Activated CD4-positive, alpha-beta T cell treated with anti-CD3 and anti-CD28 coated beads, Interleukin-2, amount 10 ng/mL, durations not matched to agents 24 days and 14 days (primary cell): ENCODE data around the gene SSR4. TPM values are rescaled to one million over a fixed set of nuclear protein-coding genes. Genes with fewer than 3 reads are reported as not detected.

Experiments
- DNase-seq: peaks from one replicate; pipeline ENCODE4 v3.0.0; 2022
- H3K27ac Mint-ChIP-seq: one replicate; pipeline ENCODE4 v1.8.0; 2022; ENCODE audit warnings: mild to moderate bottlenecking, mixed read lengths
- H3K27me3 Mint-ChIP-seq: one replicate; pipeline ENCODE4 v1.8.0; 2022; ENCODE audit warnings: mixed read lengths
- H3K36me3 Mint-ChIP-seq: one replicate; pipeline ENCODE4 v1.8.0; 2022; ENCODE audit warnings: low read depth, mild to moderate bottlenecking, mixed read lengths
- H3K4me1 Mint-ChIP-seq: one replicate; pipeline ENCODE4 v1.8.0; 2021; ENCODE audit warnings: mixed read lengths
- H3K4me3 Mint-ChIP-seq: one replicate; pipeline ENCODE4 v1.8.0; 2022; ENCODE audit warnings: mild to moderate bottlenecking, moderate library complexity, mixed read lengths
- H3K9me3 Mint-ChIP-seq: one replicate; pipeline ENCODE4 v1.8.0; 2021; ENCODE audit warnings: mixed read lengths
- intact Hi-C: fragments of 100-400 bp; cut with micrococcal nuclease; formaldehyde crosslinking; loops from one replicate; pipeline ENCODE4 v1.15.1; 2023
- total RNA-seq: library from RNA; stranded (reverse); gene quantifications from 2 replicates; pipeline ENCODE4 v1.2.3, GENCODE V29; 2022

Gene SSR4
- total RNA-seq, 1 donor from 2014 or later: 277 TPM

DNA sequence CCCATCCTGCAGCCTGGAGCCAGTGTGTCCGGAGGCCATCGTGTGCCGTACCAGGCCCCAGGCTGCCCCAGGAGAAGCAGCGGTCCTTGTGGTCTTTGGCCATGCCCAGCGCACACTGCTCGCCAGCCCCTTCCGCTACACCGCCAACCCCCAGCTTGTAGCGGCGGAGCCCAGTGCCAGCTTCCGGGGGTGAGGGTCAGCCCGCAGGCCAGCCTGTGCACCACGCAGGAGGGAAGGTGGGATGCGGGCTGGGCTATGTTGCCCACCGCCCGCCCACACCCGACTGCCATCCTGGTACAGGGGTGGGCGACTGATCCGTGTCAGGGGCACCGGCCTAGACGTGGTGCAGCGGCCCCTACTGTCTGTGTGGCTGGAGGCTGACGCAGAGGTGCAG lies 21.3 kb upstream of the SSR4 start:
- Mint-ChIP-seq H3K36me3 (no peaks in the 10 kb centered on the region), H3K27ac (no peak overlapping the region)
- no peak for DNase-seq

DNA sequence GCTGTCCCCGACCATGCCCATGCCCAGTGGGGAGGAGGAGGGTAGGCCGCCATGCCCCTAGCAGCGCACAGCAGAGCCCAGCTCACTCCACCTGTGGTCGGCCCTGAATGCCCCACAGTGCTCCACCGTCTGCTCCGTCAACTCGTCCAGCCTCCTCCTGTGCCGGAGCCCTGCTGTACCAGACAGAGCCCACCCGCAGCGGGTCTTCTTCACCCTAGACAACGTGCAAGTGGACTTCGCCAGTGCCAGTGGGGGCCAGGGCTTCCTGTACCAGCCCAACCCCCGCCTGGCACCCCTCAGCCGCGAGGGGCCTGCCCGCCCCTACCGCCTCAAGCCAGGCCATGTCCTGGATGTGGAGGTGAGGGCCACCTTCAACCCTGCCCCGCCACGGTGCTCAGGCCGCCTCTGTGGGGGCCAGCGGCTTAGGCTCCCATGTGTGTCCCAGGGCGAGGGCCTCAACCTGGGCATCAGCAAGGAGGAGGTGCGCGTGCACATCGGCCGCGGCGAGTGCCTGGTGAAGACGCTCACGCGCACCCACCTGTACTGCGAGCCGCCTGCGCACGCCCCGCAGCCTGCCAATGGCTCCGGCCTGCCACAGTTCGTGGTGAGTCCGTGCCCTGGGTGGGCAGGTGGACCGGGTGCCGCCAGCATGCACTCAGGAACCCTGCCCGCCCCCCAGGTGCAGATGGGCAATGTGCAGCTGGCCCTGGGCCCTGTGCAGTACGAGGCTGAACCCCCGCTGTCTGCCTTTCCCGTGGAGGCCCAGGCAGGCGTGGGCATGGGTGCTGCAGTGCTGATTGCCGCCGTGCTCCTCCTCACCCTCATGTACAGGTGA lies 20.5 kb upstream of the SSR4 start:
- Mint-ChIP-seq H3K9me3 (no peaks in the 10 kb centered on the region), H3K4me3 (no peak overlapping the region)

More for the DNA sequence above, 21.3 kb upstream of the SSR4 start:
- Mint-ChIP-seq H3K4me3 (no peak overlapping the region), H3K4me1 (no peaks in the 10 kb centered on the region), H3K9me3 (no peaks in the 10 kb centered on the region), H3K27me3 (no peaks in the 10 kb centered on the region)
- intact Hi-C loops: no loop called here

DNA sequence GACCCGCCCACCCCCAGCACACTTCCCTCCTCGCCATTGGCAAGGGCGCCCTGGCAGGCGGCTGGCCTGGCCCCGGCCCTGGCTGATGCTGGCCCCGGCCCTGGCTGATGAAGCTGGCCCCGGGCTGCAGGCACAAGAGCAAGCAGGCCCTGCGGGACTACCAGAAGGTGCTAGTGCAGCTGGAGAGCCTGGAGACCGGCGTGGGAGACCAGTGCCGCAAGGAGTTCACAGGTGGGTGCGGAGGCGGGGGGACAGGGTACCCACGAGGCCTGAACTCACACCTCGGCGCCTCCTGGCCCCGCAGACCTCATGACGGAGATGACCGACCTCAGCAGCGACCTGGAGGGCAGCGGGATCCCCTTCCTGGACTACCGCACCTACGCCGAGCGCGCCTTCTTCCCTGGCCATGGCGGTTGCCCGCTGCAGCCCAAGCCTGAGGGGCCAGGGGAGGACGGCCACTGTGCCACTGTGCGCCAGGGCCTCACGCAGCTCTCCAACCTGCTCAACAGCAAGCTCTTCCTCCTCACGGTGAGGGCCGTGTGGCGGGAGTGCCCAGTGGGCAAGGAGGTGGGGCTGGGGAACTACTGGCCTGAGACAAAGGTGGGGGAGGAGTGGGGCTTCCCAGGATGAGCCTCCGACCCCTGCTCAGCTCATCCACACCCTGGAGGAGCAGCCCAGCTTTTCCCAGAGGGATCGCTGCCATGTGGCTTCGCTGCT lies 19.7 kb upstream of the SSR4 start:
- H3K9me3 Mint-ChIP-seq: no peaks in the 10 kb centered on the region
- H3K36me3 Mint-ChIP-seq: no peaks in the 10 kb centered on the region
- H3K4me1 Mint-ChIP-seq: no peaks in the 10 kb centered on the region
- no peak overlapping the region for H3K4me3 Mint-ChIP-seq
- no peaks in the 10 kb centered on the region for H3K27me3 Mint-ChIP-seq
- no peak overlapping the region for H3K27ac Mint-ChIP-seq
- DNase-seq: no peak
- intact Hi-C loops: no loop called here

More for the DNA sequence above, 20.5 kb upstream of the SSR4 start:
- Mint-ChIP-seq H3K27ac (no peak overlapping the region), H3K4me1 (no peaks in the 10 kb centered on the region), H3K27me3 (no peaks in the 10 kb centered on the region), H3K36me3 (no peaks in the 10 kb centered on the region)
- no peak for DNase-seq
- intact Hi-C loops: no loop called here

DNA sequence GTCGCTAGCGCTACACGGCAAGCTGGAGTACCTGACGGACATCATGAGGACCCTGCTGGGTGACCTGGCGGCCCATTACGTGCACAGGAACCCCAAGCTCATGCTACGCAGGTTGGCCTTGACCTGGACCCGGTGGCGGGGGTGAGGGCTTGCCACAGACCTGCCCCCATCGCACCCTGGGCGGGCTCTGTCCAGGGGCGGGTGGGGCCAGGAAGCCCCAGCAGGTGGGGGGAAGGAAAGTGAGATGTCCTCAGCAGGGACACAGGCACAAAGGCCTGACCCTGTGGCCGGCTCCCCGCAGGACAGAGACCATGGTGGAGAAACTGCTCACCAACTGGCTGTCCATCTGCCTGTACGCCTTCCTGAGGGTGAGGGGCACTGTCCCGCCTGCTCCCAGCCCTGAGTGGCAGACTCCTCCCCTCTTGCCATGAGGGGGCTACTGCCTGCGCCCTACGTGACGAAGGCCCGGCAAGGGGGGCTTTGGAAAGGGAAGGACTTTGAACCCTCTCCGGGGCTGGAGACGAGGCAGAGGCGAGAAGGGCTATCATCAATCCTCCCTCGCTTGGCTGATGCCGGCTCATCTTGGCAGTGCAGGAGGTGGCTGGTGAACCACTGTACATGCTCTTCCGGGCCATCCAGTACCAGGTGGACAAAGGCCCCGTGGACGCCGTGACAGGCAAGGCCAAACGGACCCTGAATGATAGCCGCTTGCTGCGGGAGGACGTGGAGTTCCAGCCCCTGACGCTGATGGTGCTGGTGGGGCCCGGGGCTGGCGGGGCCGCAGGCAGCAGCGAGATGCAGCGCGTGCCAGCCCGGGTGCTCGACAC lies 19.0 kb upstream of the SSR4 start:
- DNase-seq: no peak
- Mint-ChIP-seq H3K27me3 (peaks cover 6% of the 10 kb centered on the region), H3K4me1 (no peaks in the 10 kb centered on the region), H3K27ac (no peak overlapping the region), H3K4me3 (no peak overlapping the region), H3K9me3 (no peaks in the 10 kb centered on the region), H3K36me3 (no peaks in the 10 kb centered on the region)
- intact Hi-C loops: no loop called here

DNA sequence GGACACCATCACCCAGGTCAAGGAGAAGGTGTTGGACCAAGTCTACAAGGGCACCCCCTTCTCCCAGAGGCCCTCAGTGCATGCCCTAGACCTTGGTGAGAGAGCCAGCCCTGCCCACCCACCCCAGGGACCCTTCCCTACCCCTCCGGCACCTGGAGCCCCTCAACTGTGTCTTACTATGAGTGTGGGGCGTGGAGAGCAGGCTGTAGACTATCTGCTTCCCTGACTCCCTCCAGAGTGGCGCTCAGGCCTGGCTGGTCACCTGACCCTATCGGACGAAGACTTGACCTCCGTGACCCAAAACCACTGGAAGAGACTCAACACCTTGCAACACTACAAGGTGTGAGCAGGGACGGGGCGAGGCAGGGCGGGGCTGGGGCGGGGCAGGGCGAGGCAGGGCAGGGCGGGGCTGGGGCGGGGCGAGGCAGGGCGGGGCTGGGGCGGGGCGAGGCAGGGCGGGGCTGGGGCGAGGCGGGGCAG lies 18.3 kb upstream of the SSR4 start:
- Mint-ChIP-seq H3K36me3 (no peaks in the 10 kb centered on the region), H3K4me3 (no peak overlapping the region), H3K4me1 (no peaks in the 10 kb centered on the region), H3K27ac (no peak overlapping the region), H3K27me3 (peaks cover 6% of the 10 kb centered on the region), H3K9me3 (no peaks in the 10 kb centered on the region)
- intact Hi-C loops: no loop called here
- DNase-seq: no peak

DNA sequence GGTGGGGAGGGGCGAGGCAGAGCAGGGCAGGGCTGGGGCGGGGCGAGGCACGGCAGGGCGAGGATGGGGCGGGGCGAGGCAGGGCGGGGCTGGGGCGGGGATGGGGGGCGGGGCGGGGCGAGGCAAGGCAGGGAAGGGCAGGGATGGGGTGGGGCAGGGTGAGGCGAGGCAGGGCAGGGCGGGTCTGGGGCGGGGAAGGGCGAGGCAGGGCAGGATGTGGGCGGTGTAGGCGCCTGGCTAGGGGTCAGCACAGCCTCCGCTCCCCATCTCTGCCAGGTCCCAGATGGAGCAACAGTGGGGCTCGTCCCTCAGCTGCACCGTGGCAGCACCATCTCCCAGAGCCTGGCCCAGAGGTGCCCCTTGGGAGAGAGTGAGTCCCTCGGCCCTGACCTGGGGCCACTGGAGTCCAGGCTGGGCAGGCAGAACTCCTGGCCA lies 17.8 kb upstream of the SSR4 start:
- H3K4me3 Mint-ChIP-seq: no peak overlapping the region
- H3K9me3 Mint-ChIP-seq: no peaks in the 10 kb centered on the region
- no peaks in the 10 kb centered on the region for H3K36me3 Mint-ChIP-seq
- intact Hi-C loops: no loop called here
- H3K27ac Mint-ChIP-seq: no peak overlapping the region
- no peak for DNase-seq
- H3K4me1 Mint-ChIP-seq: no peaks in the 10 kb centered on the region
- H3K27me3 Mint-ChIP-seq: peaks cover 6% of the 10 kb centered on the region

DNA sequence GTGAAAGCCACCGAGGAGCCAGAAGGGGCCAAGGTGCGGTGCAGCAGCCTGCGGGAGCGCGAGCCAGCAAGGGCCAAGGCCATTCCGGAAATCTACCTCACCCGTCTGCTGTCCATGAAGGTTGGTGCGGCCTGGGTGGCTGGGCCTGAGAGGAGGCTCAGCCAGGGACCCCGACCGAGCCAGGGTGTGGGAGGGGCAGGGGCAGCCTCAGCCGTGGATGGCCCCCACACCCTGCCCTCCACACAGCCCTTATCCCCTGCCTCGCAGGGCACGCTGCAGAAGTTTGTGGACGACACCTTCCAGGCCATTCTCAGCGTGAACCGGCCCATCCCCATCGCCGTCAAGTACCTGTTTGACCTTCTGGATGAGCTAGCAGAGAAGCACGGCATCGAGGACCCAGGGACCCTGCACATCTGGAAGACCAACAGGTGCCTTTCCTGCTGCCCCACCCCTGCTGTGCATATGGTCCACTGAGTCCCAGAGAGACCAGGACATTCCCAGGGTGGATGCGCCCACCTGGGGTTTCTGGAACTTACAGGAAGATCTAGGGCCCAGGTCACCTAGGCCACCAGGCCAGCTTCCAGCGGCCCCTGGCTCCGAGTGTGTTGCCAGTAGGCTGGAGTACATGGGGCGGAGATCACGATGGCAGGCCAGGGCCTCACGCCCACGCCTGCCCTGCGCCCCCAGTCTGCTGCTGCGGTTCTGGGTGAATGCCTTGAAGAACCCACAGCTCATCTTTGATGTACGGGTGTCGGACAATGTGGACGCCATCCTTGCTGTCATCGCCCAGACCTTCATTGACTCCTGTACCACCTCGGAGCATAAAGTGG lies 17.0 kb upstream of the SSR4 start:
- Mint-ChIP-seq H3K9me3 (no peaks in the 10 kb centered on the region), H3K27ac (no peak overlapping the region), H3K4me1 (no peaks in the 10 kb centered on the region), H3K4me3 (no peak overlapping the region), H3K27me3 (peaks cover 6% of the 10 kb centered on the region), H3K36me3 (no peaks in the 10 kb centered on the region)
- intact Hi-C loops: no loop called here
- no peak for DNase-seq

DNA sequence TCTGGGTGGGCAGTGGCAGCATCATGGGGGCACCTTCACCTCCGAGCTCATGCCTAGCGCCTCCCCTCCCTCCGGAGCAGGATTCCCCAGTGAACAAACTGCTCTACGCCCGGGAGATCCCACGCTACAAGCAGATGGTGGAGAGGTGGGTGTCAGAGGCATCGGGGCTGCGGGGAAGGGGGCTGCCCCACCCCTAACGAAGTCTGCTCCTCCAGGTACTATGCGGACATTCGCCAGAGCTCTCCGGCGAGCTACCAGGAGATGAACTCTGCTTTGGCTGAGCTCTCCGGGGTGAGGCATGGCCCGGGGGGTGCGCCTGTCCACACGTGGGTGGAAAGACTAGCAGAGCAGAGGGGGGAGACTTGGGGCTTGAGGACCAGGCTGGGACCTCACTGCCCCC lies 16.3 kb upstream of the SSR4 start:
- DNase-seq: no peak
- Mint-ChIP-seq H3K36me3 (no peaks in the 10 kb centered on the region), H3K4me3 (no peak overlapping the region), H3K27ac (no peak overlapping the region), H3K9me3 (no peaks in the 10 kb centered on the region), H3K27me3 (peaks cover 6% of the 10 kb centered on the region), H3K4me1 (no peaks in the 10 kb centered on the region)
- intact Hi-C loops: no loop called here

DNA sequence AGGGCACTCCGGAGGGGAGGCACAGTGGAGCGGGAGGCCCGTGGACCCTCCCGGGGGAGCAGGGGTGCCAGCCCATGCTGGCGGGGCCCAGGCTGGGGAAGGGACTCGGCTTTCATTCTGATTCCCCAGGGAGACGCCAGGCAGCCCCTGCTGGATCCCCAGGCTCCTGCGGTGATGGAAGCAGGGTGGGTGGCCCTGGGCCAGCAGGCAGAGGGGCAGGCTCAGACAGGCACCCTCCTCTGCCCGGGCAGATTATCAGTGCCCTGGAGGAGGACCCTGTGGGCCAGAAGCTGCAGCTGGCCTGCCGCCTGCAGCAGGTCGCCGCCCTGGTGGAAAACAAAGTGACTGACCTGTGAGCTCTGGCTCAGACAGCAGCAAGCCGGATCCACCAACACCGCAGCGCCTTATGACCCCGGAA lies 15.8 kb upstream of the SSR4 start:
- peaks cover 6% of the 10 kb centered on the region for H3K27me3 Mint-ChIP-seq
- H3K9me3 Mint-ChIP-seq: no peaks in the 10 kb centered on the region
- no peaks in the 10 kb centered on the region for H3K4me1 Mint-ChIP-seq
- intact Hi-C loops: no loop called here
- H3K4me3 Mint-ChIP-seq: no peak overlapping the region
- no peak for DNase-seq
- peaks cover 2% of the 10 kb centered on the region for H3K36me3 Mint-ChIP-seq
- H3K27ac Mint-ChIP-seq: no peak overlapping the region

DNA sequence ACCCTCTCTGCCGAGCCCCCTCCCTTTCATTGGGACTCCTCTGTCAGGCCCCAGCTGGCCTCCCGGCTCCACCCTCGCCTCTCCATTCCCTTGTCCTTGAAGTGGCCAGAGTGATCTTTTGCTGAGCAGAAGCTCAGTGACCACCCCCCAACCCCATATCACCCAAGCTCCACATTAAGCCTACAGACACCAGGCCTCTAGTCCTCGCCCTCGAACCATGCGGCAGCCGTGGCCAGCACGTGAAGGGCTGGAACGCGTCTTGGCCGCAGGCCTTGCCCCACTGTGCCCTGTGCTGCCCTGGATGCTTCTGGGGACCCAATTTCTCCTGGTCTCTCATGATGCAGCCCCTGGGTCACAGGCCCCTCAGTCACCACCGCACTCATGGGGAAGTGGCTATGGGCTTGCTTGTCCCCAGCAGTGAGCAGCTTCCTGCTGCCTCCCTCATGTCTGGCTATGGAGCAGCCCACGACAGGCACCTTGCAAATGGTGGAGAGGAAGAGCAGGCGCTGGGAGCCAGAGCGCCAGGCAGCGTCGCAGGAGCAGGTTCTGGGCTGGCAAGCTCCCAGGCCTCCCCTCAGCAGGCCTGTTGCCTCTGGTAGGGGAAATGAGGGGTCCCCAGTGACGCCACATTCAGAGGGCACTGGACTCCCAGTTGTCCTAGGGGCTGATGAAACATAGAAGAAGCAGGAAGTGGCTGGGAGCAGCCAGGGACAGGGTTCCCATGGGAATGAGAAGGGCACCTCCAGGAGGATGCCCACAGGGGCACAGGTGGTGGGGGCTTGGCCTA lies 14.4 kb upstream of the SSR4 start:
- Mint-ChIP-seq H3K27me3 (peaks cover 6% of the 10 kb centered on the region), H3K4me3 (no peak overlapping the region), H3K36me3 (peaks cover 2% of the 10 kb centered on the region), H3K9me3 (no peaks in the 10 kb centered on the region), H3K27ac (no peak overlapping the region), H3K4me1 (no peaks in the 10 kb centered on the region)
- intact Hi-C loops: no loop called here
- no peak for DNase-seq

DNA sequence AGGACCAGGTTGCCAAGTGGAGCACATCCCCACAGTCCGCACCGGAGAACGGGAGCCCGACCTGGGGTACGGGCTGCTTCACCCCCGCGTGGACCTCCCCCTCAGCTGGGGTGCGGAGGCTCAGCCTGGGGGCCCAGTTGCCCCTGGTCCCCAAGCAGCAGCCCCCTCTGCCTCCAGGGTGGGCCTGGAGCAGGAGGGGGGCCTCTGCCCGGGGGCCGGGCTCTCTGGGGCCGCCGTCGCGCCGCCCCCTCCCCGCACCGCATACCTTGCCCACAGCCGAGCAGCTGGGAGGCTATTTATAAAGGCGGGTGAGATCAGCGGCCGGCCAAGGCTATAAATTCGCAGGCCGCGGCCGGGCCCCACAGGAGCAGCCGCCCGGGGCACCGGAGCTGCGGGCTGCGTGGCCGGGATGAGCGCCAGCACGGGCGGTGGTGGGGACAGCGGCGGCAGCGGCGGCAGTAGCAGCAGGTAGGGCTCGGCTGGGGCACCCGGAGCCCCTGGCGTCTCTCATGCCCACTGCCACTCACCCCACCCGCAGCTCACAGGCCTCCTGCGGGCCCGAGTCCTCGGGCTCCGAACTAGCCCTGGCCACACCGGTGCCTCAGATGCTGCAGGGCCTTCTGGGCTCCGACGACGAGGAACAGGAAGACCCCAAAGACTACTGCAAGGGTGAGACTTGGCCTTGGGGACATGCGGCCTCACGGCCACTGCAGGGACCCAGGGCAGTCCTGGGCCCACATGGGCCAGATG lies 13.6 kb upstream of the SSR4 start, which contains the start of gene SRPK3:
Gene SRPK3 (plus strand): TSS at position 364 of the 750 bp plus-strand sequence. CDS start 46 bp downstream, at position 410.
- intact Hi-C loops: no loop called here
- Mint-ChIP-seq H3K4me3 (no peak within 1 kb of the TSS), H3K36me3 (peaks cover 2% of the 10 kb centered on the region)

DNA sequence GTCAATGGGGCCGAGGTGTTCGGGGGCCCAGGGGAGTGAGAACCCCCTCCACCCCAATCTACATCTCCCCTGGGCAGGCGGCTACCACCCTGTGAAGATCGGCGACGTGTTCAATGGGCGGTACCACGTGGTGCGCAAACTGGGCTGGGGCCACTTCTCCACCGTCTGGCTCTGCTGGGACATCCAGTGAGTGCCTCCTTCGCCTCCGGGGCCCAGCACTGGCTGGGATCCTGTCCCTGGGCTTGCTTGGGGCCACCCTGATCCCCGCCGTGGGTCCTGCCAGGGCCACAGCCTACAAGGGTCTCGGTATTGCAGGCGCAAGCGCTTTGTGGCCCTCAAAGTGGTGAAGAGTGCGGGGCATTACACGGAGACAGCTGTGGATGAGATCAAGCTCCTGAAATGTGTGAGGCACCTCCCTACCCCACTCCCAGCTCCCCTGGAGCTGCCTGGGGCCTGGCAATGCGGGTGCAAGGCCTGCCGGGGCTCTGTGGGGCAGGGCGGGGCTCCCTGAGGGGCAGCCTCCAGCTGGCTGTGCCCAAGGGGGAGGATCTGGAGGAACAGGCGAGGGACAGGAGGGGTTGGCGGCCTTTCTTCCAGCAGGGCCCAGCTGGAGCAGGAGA lies 12.9 kb upstream of the SSR4 start:
- intact Hi-C loops: no loop called here
- DNase-seq: no peak
- H3K9me3 Mint-ChIP-seq: no peaks in the 10 kb centered on the region
- H3K4me3 Mint-ChIP-seq: no peak overlapping the region
- H3K4me1 Mint-ChIP-seq: no peaks in the 10 kb centered on the region
- H3K27ac Mint-ChIP-seq: no peak overlapping the region
- H3K36me3 Mint-ChIP-seq: peaks cover 6% of the 10 kb centered on the region
- H3K27me3 Mint-ChIP-seq: peaks cover 6% of the 10 kb centered on the region

More for the DNA sequence above, 13.6 kb upstream of the SSR4 start, which contains the start of gene SRPK3:
- Mint-ChIP-seq H3K4me1 (no peaks in the 10 kb centered on the region), H3K27me3 (peaks cover 6% of the 10 kb centered on the region), H3K27ac (no peak within 1 kb of the TSS), H3K9me3 (no peaks in the 10 kb centered on the region)
- DNase-seq: no peak
